Measurements from ENCODE around the gene MRPS18A.

MRPS18A gene

DNA sequence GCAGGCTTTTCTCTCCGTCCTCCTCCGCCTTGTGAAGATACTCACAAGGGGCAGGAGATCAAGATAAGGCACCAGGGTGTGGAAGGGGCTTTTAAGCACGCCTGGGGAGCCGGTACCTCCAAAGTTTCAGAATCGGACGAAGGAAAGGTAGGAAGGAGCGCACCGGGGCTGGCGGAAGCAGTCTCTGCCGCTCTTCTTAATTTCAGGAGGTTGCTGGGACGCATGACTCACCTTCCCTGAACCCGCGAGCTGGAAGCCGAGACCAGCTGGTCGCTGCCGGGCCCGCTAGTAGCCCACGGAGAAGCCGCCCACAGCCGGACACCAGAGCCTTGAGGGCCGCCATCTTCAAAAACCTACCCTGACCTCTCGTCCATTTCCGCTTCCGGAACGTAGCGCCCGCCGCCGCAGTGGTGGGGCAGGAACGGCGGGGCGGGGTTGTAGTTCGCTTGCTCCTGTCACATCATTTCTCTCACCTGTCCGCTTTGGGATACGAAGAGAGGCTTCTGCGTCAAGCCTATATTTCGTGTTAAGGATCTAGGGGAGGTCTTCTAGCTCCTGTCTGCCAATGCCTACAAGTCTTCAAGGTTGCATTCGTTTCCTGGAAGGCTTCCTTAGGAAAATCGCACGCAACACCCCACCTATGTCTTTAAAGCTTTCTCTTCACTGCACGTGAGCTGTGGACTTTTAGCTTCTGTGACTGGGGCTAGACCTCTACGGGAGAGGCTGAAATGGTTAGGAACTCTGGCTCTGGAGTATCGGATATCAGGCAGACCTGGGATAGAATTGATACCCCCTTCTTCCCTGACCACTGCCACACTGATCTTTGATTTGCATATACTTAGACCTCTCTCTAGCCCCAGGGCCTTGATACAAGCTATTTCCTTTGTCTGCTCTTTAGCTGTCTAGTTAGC, at the start of gene MRPS18A:
Gene MRPS18A (minus strand): TSS at position 355 of the 911 bp plus-strand sequence. CDS start 12 bp downstream, at position 343.
- DNase-seq, result peak; percentile 23

DNA sequence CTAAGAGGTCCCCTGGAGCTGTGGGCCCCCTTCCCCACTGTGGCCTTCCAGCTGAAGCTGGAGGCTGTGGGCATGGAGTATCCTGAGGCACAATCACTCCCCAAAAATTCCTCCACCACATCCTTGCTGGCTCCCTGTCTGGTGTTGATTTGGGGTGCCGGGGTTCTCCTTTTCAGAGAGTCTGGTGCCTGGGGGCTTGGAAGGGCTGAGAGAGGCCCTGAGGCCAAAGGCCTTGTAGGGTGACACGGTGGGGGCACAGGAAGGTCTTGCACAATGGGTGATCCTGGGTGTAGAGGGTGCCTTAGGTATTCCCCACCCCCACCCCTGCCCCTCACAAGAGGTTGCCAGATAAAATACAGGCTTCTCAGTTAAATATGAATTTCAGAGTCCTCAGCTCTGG, 49.3 kb upstream of the MRPS18A start:
- DNase-seq, result no peak

DNA sequence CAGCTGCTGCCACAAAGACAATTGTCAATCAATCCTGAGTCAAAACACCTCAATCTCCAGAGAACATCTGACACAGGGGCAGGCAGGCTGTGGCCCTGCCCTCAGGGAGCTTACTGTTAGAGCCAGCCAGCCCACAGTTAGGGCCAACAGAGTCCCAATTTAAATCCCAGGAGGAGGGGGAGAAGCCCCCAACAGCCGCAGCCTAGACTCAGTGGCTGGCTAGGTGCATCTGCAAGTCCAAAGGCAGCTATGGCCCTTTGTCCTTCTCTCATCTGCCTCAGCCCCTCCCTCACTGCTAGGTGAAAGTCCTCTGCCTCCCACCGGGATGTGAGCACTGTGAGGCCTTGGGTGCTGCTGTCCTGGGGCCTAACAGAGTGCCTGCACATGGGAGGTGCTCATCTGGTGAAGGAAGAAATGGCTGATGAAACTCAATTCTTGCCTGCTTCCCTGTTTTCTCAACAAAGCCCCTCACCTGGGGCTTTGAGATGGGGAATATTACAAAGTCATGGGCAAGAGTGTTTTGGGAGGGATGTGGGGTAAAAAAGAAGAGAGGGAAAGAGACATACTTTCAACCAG, 48.7 kb upstream of the MRPS18A start:
- DNase-seq, result no peak

DNA sequence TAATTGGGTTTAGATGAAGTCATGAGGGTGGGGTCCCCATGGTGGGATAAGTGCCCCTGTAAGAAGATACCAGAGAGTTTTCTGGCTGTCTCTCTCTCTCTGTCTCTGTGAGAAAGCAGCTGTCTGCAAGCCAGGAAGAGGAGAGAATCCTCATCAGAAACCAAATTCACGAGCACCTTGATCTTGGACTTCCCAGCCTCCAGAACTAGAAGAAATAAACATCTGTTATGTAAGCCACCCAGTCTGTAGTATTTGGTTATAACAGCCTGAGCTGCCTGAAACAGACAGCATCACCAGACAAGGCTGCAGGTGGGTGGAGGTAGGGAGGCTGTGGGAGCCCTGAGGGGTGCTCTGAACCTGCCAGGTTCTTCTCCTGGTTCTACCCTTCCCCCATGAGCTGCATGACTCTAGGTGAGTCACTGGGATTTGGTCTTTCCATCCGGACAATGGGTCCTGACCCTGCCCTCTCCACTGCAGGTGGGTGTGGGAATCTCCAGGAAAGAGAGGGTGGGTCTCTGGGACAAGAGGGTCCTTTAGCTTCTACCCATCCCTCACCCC, 48.1 kb upstream of the MRPS18A start:
- no peak for DNase-seq

DNA sequence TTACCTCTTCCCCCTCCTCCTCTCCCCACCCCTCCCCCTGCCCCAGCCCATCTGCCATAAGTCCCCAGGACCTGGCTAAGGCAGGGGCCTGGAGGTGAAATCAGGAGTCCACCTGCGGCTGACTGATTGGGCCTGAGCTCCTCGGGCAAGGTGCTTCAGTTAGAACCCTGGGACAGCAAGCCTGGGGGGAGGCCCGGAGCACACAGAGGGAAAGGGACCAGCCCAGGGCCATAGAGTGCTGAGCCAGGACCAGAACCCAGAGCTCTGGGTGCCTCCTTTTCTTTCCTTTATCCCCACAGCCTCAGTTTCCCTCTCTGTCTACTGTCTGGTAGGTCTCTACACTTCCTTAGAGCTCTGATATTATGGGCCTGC, 46.7 kb upstream of the MRPS18A start:
- no peak for DNase-seq

DNA sequence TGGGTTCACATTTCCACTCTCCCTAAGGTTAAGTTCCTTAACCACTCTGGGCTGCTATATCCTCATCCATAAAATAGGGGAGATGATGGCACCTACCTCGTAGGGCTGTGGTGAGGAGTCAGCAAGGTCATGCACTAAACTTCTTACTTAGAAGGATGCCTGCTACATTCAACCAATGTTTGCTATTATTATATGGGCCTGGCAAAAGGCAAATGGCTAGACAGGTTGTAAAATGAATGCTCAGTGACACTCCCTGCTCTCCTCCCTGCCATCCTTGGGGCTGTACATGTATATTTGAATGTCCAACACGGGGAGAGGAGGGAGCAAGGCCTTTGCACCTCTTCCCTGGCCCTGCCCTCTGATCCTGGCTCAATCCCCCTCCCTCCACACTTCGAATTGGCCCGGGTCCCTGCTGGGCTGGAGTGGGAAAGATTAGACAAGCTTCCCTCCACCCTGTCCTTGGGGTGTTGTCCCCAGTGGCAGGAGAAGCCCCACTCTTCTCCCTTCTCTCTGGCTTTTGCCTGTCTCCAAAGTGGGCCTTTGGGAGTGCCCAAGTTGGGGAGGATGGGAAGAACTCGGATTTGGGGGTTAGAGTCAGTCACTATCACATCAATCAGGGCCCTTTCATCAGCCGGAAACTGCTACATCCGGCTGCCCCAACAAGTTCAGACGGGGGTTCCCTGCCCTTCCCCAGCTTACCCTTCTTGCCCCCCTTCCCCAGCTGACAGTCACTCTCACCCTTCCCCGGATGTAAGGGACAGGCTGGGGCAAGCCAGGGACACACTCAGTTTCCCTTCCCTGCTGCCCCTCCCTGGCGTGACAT, 46.1 kb upstream of the MRPS18A start:
- DNase-seq, result no peak

DNA sequence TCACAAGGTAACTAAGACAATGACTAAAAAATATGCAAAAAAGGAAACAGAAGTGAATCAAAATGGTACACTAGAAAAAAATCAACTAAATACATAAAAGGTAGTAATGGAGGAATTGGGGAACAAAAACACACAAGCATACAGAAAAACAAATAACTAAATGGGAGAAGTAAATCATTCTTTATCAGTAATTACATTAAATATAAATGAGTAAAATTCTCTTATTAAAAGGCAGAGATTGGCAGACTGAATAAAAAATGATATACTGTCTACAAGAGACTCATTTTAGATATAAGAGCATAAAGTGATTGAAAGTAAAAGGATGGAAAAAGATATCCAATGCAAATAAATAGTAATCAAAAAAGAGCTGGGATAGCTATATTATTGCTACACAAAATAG, 43.0 kb upstream of the MRPS18A start:
- no peak for DNase-seq

DNA sequence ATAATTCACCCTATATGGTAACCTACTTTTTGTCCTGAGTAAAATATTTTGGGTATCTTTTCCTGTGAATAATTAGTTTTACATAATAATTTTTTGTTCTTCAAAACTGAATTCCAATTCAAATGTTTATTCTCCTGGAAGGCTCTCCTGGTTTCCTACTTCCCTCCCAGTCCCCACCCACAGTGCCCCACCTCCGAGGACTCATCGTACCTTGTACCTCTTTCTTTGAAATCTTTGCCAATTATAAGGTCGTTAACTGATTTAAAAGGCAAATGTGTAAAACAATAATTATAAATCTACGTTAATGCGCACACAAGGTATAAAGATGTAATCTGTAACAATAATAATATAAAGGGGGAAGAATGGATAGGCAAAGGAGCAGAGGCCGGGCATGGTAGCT, 41.9 kb upstream of the MRPS18A start:
- DNase-seq, result no peak

DNA sequence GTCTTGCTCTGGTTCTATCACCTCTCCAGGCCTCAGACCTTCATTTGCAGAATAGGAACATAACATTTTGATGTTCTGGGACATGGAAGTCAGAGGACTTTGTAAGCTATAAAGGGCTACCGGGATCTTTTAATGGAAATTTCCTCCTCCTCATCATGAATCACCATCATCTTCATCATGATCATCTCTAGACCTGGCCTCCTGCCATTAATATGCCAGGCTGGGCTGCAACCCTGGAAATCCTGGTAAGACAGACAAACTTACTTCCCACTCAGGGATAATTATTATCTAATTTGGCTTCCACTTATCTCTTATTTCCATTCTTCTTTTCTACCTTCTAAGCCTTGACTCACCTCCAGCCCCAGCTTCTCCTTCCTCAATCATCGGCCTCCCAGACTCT, 41.0 kb upstream of the MRPS18A start:
- DNase-seq, result no peak

DNA sequence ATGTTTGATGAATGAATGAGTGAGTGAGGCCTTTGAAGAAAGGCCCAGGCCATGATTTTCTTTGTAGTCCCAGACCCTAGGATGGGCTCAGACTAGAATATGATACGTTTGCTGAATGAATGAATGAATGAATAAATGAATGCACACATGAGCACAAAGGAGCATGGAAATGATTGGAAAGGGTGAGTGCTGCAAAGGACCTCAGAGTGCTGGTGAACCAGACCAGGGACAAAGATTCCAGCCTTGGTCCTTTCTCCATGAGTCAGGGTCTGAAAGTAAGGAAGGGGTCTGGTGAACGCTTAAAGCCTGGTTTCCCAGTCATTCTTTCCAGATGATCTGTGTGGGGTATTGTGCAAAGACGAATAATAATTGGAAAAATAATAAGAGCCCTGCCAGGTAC, 40.0 kb upstream of the MRPS18A start:
- no peak for DNase-seq

DNA sequence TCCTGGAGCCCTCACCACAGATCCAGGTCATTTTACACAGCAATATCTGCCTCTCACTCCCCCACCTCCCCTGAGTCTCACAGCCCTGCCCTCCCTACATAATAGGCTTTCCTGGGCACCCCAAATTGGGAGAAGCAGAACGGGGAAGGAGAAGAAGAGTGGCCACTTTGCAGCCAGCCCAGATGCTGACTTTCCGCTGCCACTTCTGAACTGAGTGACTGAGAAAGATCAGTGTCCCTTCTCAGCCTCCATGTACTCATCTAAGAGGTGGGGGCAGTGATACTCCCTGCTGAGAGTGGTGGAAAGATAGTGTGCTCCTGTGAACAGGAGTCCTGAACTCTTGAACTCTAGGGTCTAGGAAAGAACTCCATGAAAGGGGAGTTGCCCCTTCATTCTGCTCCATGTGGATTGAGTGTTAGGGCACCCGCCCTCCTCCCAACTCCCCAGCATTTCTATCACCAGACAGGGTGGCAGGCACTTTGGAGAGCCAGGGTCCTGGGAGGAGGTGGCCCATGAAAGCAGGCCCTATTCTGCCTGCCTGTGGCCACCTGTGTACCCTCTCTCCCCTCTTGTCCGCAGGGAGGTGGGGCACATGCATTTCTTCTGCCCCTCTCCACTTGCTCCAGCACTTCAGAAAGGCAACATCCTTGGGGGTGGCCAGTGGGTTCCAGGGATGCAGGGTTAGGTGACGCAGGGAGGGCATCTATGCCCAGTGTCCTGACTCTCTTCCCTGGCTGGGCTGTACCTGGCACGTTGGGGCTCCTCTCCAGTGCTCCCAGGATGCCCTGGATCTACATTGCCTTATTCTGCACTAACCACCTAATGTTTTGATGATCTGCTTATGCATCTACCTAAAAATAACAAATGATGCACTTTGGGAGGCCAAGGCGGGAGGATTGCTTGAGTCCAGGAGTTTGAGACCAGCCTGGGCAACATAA, 38.3 kb upstream of the MRPS18A start:
- DNase-seq, result no peak

DNA sequence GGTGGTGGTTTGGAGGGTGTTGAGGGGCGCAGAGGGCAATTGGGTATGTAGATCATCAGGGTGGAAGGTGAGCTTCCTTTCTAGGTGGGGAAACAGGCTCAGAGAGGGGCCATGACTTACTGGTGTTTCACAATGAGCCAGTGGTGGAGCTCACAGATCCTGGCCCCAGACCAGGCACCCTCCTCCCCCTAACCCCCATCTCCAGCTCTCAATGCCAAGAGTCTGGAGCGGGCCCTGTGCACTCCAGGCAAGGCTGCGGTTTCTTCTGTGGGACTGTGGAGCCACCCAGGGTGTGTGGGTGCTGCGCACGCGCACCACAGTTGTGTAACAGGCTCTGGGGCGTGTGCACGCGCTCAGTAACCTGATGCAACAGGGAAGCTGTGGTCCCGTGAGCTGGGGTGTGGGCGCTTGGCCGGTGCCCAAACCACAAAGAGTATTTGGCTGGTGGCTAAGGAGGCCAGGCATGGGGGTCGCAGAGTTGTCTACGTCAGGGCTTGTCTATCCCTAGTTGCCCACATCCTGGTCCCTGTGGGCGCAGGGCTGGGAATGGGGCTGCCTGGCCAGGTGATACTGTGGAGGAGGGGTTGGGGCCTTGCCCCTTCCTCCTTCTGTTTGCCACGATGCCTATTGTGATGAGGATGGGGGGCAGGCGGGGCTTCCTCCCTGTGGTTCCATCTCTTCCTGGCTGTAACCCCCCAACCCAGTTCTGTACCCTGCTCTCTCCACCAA, 37.5 kb upstream of the MRPS18A start:
- no peak for DNase-seq

DNA sequence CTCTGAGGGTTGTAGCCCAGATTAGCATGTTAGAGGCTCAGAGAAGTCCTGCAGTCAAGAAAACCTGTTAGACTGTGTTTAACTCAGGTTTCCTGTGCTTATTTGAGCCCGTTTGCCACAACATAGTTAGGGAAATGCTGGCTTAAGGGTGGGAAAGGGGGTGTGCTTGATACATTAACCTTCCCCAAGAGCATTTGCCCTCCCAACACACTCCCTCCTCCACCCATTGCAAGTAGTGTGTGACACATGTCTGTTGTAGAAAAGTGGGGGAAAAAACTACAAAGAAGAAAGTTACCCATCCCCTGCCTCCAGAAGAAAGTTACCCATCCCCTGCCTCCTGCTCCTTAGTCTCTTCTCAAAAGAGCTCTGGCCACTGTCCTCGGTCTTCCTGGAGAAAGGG, 36.8 kb upstream of the MRPS18A start:
- no peak for DNase-seq

DNA sequence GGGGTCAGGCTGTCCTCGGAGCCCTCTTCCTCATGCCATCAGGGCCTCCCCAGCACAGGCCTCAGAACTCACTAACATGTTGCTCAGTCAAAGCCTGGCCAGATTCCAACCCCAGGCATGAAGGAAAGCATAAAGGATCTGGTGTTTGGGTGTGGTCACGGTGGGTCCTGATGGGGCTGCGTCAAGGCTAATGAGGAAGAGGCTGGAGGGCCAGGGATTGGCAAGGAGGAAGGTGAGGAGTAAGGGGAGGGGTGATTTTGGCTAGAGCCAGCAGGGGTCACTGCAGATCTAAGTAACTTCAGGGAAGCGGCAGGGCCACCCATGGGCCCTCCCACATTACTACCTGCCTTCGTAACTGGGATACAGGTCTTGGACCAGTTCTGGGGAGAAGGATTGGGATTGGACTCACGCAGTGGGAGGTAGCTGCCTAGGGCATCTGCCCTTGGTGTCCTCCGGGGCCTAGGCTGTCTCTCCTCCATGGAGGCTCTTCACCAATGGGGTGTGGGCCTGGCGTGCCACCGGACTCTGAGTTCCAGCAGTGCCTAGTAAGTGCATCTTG, 36.2 kb upstream of the MRPS18A start:
- peak; percentile 1 for DNase-seq

DNA sequence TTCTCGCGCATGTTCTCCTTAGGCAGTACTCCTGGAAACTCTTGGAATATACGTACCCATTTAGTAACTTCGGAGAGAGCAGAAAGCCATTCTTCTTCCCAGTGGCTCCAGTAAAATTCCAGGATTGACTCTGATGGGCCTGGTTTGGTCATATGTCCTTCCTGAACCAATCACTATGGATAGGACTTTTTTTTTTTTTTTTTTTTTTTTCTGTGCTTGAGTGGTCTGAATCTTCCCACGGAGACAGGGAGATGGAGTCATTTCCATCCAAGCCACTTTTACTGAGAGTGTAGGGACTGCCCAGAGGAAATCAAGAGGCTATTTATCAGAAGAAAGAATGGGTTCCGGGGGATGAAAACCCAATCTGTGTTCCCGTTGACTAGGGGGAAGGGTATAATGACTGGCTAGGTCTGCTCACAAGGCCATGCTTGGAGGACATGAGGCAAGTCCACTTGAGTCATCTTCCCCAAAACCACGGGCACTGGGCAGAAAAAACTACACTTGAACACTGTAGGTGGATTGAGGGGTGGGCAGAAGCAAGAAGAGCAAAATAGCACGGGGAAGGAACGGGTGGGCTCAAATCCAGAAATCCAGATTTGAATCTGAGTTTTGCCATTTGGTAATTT, 35.4 kb upstream of the MRPS18A start:
- no peak for DNase-seq

DNA sequence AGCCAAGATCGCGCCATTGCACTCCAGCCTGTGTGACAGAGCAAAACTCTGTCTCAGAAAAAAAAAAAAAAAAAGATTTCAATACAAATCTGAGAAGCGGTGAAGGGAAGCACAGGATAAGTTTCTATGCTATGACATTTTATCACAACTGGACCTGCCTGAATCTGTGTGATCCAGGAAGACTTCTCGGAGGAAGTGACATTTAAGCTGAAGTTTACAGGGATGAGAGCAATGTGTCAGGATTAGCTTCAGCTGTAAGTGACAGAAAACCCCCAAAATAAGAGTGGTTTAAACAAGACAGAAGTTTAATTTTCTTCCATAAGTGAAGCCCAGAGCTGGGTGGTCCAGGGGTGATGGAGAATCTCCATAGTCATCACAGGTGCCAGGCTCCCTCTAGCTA, 33.4 kb upstream of the MRPS18A start:
- no peak for DNase-seq

DNA sequence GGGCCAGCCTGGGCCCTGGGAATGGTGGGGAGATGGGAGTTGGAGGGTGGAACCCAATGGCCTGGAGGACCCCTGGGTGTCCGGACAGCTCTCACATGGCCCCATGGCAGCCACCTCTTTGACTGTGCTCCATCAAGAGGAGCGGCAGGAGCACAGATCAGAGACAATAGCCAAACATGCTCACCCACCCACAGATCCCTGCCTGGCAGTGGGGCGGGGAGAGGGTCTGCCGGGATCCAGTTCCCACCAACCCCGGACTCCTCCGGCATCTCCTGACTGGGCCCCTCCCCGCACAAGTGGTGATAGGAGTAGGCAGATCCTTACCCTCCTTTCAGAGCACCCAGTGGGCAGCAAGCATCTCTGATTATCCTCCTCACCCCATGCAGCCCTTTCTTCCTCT, 31.9 kb upstream of the MRPS18A start:
- DNase-seq, result no peak

DNA sequence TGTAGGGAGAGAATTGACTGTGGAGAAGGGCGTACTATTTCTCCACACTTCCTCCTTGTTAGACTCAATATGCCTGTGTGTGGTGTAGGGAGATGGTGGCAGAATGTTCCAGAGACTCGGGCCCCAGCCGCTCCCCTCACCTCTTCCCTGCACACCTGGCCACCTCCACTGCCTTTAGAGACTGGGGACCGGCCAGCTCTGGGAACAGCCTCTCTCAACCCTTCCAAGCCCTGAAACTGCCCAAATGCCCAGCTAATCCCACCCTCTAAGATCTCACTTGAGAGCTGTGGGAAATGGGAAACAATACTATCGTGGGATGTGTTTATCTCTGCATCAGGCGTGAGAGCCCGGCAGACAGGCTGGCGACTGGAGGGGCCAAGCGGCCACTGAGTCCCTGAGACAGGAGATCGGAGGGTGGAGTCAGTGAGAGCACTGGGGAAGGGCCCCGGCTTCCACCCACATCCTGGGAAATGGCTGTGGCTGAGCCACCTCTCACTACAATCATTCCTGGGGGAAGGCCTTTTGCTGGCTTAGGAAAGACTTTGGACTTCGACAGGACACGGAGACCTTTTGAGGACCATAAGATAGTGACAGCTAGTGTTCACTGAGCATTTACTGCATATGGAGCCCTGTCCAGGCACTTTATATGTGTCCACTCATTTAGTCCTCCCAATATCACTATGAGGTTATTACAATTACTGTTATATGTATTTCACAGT, 31.0 kb upstream of the MRPS18A start:
- DNase-seq, result no peak

DNA sequence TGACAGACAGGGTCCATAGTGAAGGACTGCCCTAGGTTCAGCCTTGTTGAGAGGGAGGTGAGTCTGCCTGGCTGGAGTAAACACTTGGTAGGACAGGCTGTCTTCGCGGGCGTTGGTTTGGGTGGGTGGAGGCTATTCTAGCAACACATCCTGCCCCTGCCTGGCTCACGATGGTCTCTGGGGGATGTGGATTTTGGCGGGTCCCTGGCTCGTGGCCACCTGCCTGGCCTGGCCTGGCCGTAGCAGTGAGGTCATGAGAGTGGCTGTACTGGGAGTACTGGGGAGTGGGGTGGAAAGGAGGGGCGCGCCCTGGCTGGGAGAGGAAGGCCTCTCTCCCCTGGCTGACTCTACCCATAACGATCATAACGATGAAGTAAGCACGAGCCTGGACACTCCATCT, 30.2 kb upstream of the MRPS18A start:
- DNase-seq, result no peak

DNA sequence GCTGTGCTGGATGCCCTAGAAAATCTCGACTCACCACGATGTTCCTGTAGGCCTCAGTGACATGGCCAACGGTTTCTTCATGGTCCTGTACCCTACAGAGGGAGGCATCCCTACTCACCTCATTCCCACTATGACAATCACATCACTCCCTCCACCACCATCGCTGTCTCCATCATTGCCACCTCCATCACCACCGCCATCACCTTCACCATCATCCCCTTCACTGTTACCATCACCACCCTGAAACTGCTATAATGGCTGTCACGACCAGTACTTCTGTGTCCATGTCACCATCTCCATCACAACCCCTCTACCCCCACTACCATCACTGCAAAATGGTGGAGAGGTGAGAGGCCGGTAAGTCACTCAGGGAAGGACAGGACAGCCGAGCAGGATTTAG, 29.8 kb upstream of the MRPS18A start:
- DNase-seq, result no peak
